Upper lobe of left lung (tissue), 6 donors: ENCODE data around the gene GBX2. TPM values are rescaled to one million over a fixed set of nuclear protein-coding genes. Genes with fewer than 3 reads are reported as not detected.

ENCODE experiments used
- ATAC-seq, 2 donors: fragments of 200-7000 bp; cut with Tn5 transposase; one replicate each; pipeline ENCODE4 v1.9.1; 2022; ENCODE audit warnings: mild to moderate bottlenecking in 2 of 2, moderate library complexity in 2 of 2; ENCODE audit not compliant: low FRiP score in 2 of 2
- DNase-seq, 2 donors: peaks; one replicate each; pipeline ENCODE4 v3.0.0-alpha.2; 2019 to 2020
- H3K27ac ChIP-seq, 4 donors: fragments of 200-600 bp; sonication (generic); one replicate each; pipeline ENCODE4 v1.5.1; 2016 to 2019
- H3K27me3 ChIP-seq, 4 donors: fragments of 200-600 bp; sonication (generic); one replicate each; pipeline ENCODE4 v1.5.1; 2017 to 2019
- H3K36me3 ChIP-seq, 4 donors: fragments of 200-600 bp; sonication (generic); one replicate each; pipeline ENCODE4 v1.5.1; 2016 to 2019
- H3K4me1 ChIP-seq, 4 donors: fragments of 200-600 bp; sonication (generic); one replicate each; pipeline ENCODE4 v1.5.1; 2018 to 2019
- H3K4me3 ChIP-seq, 4 donors: fragments of 200-600 bp; sonication (generic); one replicate each; pipeline ENCODE4 v1.5.1; 2017 to 2019; ENCODE audit warnings: mild to moderate bottlenecking in 2 of 4, moderate library complexity in 1 of 4
- H3K9me3 ChIP-seq, 4 donors: fragments of 200-600 bp; sonication (generic); one replicate each; pipeline ENCODE4 v1.5.1; 2018 to 2019
- EP300 ChIP-seq, 4 donors: sonication (generic); formaldehyde crosslinking; IDR thresholded peaks; one replicate each; pipeline ENCODE4 v1.5.1; 2017; ENCODE audit warnings: antibody characterized with exemption in 4 of 4, control low read depth in 2 of 4
- POLR2A ChIP-seq, 4 donors: fragments of 450-650 bp; IDR thresholded peaks; one replicate each; pipeline ENCODE4 v1.5.1; 2016 to 2017; ENCODE audit warnings: antibody characterized with exemption in 4 of 4, mild to moderate bottlenecking in 2 of 4
- POLR2AphosphoS5 ChIP-seq, 2 donors: sonication (generic); formaldehyde crosslinking; IDR thresholded peaks; one replicate each; pipeline ENCODE4 v1.5.1; 2017; ENCODE audit warnings: antibody characterized with exemption in 2 of 2
- WGBS, 2 donors: methylation state at CpG; one replicate each; pipeline ENCODE4 v1.1.5; 2017 to 2018; 5-methylcytosine and 5-hydroxymethylcytosine counted together
- total RNA-seq, 6 donors: library from RNA; depleted of rRNA in 4 of 6; stranded (reverse); fragments of >200 nt in 4 of 6; gene quantifications; one replicate each; pipeline versions ENCODE4 v1.1.0 to v1.2.1, GENCODE V29; 2016 to 2021
- TF ChIP-seq, protein P1 (sequence below), 6 experiments: fragments of 450-650 bp in 4 of 6; fragments of 200-600 bp in 2 of 6; sonication (generic) in 2 of 6; IDR thresholded peaks; one replicate each; pipeline ENCODE4 v1.5.1; 2016 to 2019; ENCODE audit warnings: antibody characterized with exemption in 6 of 6
- donor health status: DM: no; HTN: no; CAD: no; lungs with moderate emphysema.
- donor health status: DM: no; HTN: yes; CAD: no; lungs with severe emphysema.

GBX2 gene
- total RNA-seq, 6 donors from 2014 or later: not detected

DNA sequence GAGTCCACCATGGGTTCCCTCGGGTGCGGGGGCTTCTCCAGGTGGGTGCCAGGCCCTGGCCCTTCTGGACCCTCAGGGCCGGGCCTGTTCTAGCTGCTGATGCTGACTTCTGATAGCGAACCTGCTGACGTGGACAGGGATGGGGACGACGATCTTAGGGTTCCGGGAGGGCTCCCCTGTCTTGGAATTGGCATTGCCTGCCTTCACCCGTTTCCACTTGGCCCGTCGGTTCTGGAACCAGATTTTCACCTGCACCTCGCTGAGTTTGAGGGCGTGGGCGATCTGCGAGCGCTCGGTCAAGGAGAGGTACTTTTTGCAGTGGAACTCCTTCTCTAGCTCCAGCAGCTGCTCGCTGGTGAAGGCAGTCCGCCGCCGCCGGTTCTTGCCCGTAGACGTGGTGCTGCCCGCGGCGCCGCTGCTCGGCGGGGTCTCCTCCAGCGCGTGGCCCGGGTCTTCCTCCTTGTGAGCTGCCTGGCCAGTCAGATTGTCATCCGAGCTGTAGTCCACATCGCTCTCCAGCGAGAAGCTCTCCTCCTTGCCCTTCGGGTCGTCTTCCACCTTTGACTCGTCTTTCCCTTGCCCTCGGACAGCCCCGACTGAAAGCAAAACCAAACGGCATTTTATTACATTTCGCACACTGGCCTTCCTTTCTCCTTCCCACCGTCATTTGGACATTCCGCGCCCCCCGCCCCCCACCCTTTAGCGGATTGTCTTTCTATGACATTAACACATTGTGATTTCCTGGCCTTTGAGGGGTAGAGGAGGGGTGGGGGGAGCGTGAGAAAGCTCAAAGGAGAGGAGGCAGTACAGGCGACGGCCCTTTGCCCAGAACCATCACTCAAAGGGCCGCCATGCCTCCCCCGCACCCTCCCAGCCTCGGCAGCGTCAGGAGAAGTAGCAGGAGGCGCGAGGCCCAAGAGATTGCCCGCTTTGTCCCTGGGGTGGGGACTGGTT lies 2.1 kb downstream of the GBX2 start:
- no peak for TF ChIP-seq EP300 (IDR thresholded peaks at IDR 0.05)
- TF ChIP-seq POLR2A (IDR thresholded peaks at IDR 0.05): no peak
- TF ChIP-seq, protein P1, sequence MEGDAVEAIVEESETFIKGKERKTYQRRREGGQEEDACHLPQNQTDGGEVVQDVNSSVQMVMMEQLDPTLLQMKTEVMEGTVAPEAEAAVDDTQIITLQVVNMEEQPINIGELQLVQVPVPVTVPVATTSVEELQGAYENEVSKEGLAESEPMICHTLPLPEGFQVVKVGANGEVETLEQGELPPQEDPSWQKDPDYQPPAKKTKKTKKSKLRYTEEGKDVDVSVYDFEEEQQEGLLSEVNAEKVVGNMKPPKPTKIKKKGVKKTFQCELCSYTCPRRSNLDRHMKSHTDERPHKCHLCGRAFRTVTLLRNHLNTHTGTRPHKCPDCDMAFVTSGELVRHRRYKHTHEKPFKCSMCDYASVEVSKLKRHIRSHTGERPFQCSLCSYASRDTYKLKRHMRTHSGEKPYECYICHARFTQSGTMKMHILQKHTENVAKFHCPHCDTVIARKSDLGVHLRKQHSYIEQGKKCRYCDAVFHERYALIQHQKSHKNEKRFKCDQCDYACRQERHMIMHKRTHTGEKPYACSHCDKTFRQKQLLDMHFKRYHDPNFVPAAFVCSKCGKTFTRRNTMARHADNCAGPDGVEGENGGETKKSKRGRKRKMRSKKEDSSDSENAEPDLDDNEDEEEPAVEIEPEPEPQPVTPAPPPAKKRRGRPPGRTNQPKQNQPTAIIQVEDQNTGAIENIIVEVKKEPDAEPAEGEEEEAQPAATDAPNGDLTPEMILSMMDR (IDR thresholded peaks at IDR 0.05): no peak
- TF ChIP-seq POLR2AphosphoS5 (IDR thresholded peaks at IDR 0.05): no peak
- no peaks in the 10 kb centered on the region for H3K36me3 ChIP-seq
- 11 to 23% methylated on average over 23 to 46 of the region's 58 CpGs for WGBS, 2 donors
- H3K9me3 ChIP-seq: no peaks in the 10 kb centered on the region
- peaks cover 4 to 83% (median 58%) of the 10 kb centered on the region in 4 donors for H3K27me3 ChIP-seq
- peak in 1 of 2 donors; percentile 82 for DNase-seq
- no peak for ATAC-seq
- peaks cover 44 to 60% (median 50%) of the 10 kb centered on the region in 4 donors for H3K4me1 ChIP-seq
- H3K4me3 ChIP-seq: peak overlapping the region in 3 of 4 donors; percentile 18 to 32 (median 25)
- H3K27ac ChIP-seq: no peak overlapping the region

- Histone ChIP-seq H3K9me3 (no peaks in the 10 kb centered on the region), H3K4me1 (peaks cover 44 to 60% (median 50%) of the 10 kb centered on the region in 4 donors), H3K36me3 (no peaks in the 10 kb centered on the region), H3K27ac (no peak overlapping the region), H3K4me3 (peak overlapping the region in 2 of 4 donors; percentile 30 to 40), H3K27me3 (peaks cover 4 to 78% (median 56%) of the 10 kb centered on the region in 4 donors)
- DNase-seq (no peak), ATAC-seq (no peak)
- WGBS, 2 donors: 33 to 35% methylated on average over 18 of the region's 18 CpGs
- TF ChIP-seq POLR2A (IDR thresholded peaks at IDR 0.05) (no peak), EP300 (IDR thresholded peaks at IDR 0.05) (no peak), POLR2AphosphoS5 (IDR thresholded peaks at IDR 0.05) (no peak)
- TF ChIP-seq, protein P1 (IDR thresholded peaks at IDR 0.05): no peak
Measured at GRCh38 chr2:236164925-236165841, 3.0 kb downstream of the GBX2 start.

- peaks cover 44 to 65% (median 52%) of the 10 kb centered on the region in 4 donors for H3K4me1 ChIP-seq
- no peak for ATAC-seq
- H3K9me3 ChIP-seq: no peaks in the 10 kb centered on the region
- peak overlapping the region in 3 of 4 donors; percentile 17 to 40 (median 30) for H3K4me3 ChIP-seq
- WGBS, 2 donors: 3 to 4% methylated on average over 22 to 46 of the region's 67 CpGs
- no peaks in the 10 kb centered on the region for H3K36me3 ChIP-seq
- DNase-seq: peak in 1 of 2 donors; percentile 74
- TF ChIP-seq POLR2A (IDR thresholded peaks at IDR 0.05) (no peak), EP300 (IDR thresholded peaks at IDR 0.05) (no peak), POLR2AphosphoS5 (IDR thresholded peaks at IDR 0.05) (no peak)
- TF ChIP-seq, protein P1 (IDR thresholded peaks at IDR 0.05): no peak
- H3K27me3 ChIP-seq: peaks cover 4 to 76% (median 55%) of the 10 kb centered on the region in 4 donors
- no peak overlapping the region for H3K27ac ChIP-seq
Measured at GRCh38 chr2:236164201-236164924, 3.8 kb downstream of the GBX2 start.

DNA sequence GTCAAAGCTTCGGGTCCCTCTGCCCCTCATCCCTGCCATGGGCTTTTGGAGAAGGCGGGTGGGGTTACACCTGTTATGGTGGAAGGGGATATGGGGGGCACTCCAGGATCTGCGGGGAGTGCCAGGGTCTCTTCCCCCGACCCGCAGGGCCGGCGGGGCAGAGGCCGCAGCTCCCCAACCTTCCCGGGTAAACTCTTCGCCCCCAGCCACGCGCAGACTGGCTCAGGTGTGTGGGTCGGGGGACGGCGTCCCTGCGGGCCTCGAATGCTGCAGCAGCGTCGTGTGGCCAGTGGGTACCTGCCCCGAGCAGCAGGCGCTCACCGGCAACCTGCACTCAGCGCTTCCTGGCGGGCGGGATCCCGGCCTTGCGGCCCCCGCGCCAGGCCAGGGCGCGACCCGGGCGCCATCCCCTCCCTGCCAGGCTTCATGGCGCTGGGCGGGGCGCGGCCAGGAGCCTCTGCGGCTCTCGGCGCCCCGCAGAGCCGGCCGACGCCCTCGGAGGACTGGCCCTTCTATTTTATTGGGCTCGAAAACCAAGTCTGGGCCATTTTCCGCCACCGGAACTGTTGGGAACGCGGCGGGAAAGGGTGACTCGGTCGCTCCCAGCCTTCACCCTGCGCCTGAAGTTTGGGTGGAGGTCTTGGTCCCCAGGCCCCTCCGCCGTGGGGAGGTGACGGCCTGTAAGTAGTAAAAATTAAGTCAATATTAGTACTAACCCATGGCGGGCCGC lies 4.5 kb downstream of the GBX2 start:
- Histone ChIP-seq H3K36me3 (no peaks in the 10 kb centered on the region), H3K27me3 (peaks cover 4 to 76% (median 51%) of the 10 kb centered on the region in 4 donors), H3K4me3 (peak overlapping the region in 3 of 4 donors; percentile 17 to 40 (median 30)), H3K27ac (no peak overlapping the region), H3K4me1 (peaks cover 43 to 62% (median 47%) of the 10 kb centered on the region in 4 donors), H3K9me3 (no peaks in the 10 kb centered on the region)
- 3 to 4% methylated on average over 7 to 19 of the region's 59 CpGs for WGBS, 2 donors
- no peak for ATAC-seq
- DNase-seq: peak in 1 of 2 donors; percentile 77
- TF ChIP-seq EP300 (IDR thresholded peaks at IDR 0.05) (no peak), POLR2AphosphoS5 (IDR thresholded peaks at IDR 0.05) (no peak), POLR2A (IDR thresholded peaks at IDR 0.05) (no peak)
- TF ChIP-seq, protein P1 (IDR thresholded peaks at IDR 0.05): no peak
